GM08714 (cell line): ENCODE results near the gene MIPOL1.

Experiments used
- H3K4me3 ChIP-seq: fragments of 200-500 bp; sonication (Bioruptor generic); 2 replicates; pipeline ENCODE4 v1.5.1; 2014; ENCODE audit warnings: mild to moderate bottlenecking, low read length, inconsistent platforms
- ZNF274 ChIP-seq: IDR thresholded peaks from 2 replicates; pipeline ENCODE4 v1.6.1; 2012; ENCODE audit warnings: mild to moderate bottlenecking, low read depth, low read length

MIPOL1 gene

GRCh38 chr14:37599507-37600368 is 402.0 kb downstream of the MIPOL1 start:
- no peak overlapping the region for H3K4me3 ChIP-seq
- no peak for TF ChIP-seq ZNF274

GRCh38 chr14:37600880-37601741 is 403.4 kb downstream of the MIPOL1 start:
- no peak overlapping the region for H3K4me3 ChIP-seq
- no peak for TF ChIP-seq ZNF274

- H3K4me3 ChIP-seq, result no peak overlapping the region
- TF ChIP-seq ZNF274, result no peak
Measured at GRCh38 chr14:37601865-37602264, 404.1 kb downstream of the MIPOL1 start.
